Breast epithelium (tissue), 3 donors: ENCODE data around the gene MRGPRX3.

Experiments
- POLR2A ChIP-seq: fragments of 450-650 bp; IDR thresholded peaks from one replicate; pipeline ENCODE4 v1.6.1; 2016; ENCODE audit warnings: antibody characterized with exemption, mild to moderate bottlenecking, moderate library complexity
- TF ChIP-seq, protein P1 (sequence below), 3 donors: fragments of 450-650 bp; IDR thresholded peaks; one replicate each; pipeline ENCODE4 v1.5.1; 2016 to 2017; ENCODE audit warnings: antibody characterized with exemption in 3 of 3, mild to moderate bottlenecking in 3 of 3, moderate library complexity in 3 of 3

GRCh38 chr11:18151581-18151980 is 19.2 kb downstream of the MRGPRX3 start:
- TF ChIP-seq POLR2A = no peak
- TF ChIP-seq, protein P1, sequence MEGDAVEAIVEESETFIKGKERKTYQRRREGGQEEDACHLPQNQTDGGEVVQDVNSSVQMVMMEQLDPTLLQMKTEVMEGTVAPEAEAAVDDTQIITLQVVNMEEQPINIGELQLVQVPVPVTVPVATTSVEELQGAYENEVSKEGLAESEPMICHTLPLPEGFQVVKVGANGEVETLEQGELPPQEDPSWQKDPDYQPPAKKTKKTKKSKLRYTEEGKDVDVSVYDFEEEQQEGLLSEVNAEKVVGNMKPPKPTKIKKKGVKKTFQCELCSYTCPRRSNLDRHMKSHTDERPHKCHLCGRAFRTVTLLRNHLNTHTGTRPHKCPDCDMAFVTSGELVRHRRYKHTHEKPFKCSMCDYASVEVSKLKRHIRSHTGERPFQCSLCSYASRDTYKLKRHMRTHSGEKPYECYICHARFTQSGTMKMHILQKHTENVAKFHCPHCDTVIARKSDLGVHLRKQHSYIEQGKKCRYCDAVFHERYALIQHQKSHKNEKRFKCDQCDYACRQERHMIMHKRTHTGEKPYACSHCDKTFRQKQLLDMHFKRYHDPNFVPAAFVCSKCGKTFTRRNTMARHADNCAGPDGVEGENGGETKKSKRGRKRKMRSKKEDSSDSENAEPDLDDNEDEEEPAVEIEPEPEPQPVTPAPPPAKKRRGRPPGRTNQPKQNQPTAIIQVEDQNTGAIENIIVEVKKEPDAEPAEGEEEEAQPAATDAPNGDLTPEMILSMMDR (IDR thresholded peaks at IDR 0.05) = no peak
